Activated CD4-positive, alpha-beta T cell treated with anti-CD3 and anti-CD28 coated beads for 48 hours (primary cell): ENCODE measurements around the gene OR51B6.
A peak's percentile ranks its signal among the peaks of the same experiment; 100 is the strongest.

Experiments
- DNase-seq: peaks from one replicate; pipeline ENCODE4 v3.0.0-alpha.2; 2020

OR51B6 gene

DNA sequence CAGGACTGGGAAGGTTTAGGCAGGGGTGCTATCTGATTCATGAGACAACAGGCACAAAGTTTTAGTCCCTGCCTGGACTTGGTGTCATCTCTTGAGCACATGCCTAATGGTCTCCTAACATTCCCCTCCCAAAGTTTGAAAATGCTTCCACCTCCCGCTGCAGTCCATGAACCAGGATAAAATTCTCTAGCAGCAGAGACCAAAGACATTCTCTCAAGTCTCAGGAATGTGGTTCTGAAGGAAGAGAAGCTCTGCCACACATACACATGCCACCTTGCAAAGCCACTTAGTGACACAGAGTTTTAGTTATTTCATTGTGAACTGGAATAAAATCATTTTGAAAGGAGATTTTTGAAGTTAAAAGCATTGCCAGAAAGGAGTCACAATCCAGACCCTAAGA lies 15.5 kb downstream of the OR51B6 start:
- no peak for DNase-seq

DNA sequence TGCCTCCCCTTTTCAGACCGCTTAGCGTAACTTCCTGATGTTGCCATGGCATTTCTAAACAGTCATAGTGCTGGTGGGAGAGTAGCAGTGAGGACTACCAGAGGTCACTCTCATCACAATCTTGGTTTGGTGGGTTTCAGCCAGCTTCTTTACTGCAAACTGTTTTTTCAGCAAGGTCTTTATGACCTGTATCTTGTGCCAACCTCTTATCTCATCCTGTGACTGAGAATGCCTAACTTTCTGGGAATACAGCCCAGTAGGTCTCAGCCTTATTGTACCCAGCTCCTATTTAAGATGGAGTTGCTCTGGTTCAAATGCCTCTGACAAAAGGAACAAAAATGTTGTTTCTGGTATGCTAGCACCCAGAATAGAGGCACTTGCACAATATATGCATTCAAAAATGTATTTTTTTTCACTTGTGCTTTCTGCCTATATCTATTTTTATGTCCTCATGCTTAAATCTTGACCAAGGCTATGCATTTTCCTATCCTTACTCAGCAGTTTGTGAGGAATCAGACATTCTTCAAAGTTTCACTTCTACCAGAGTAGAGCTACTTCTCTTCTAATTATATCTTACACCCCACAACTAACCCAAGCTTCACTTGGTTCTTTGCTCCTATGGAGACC lies 16.3 kb downstream of the OR51B6 start:
- DNase-seq: no peak

DNA sequence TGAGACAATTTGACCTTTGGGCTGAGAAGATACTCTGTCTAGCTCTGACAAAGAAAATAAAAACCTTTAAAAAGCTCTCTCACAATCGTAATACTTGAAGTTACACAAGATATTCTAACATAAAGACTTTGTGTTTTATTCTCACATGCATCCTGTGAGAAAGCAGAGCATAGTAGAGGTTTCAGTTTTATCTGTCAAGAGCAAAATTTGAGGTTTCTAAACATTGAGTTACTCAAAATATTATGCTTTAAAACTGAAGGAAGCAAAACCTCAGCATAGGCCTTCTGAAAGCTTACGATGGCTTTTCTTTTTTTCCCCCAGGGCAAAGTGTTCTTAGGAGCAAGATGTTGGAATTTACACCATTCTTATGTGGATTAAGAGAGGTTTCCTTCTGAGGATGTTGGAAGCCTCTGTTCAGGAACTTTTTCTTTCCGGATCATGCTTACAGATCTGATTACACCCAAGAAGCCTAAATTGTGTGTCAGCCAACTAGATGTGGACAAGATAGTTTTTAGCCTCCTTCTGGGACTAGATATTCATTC lies 17.3 kb downstream of the OR51B6 start:
- DNase-seq: no peak

DNA sequence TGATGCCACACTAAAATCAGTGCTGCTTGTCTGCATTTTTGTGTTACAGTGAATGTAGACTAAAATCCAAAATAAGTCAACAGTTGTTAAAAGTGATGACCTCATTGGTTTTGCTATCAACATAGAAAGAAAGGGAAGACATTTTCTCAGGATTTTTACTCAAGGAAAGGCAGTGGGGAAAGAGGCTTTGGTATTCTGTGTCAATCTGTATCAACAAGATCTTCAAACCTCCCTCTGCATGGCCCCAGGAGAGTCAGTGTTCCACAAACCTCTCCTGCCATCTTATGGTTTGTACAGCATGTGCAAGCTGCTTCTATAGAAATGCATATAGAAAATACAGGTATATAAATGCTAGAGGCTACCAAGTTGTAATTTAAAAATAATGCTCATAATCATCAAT lies 18.5 kb downstream of the OR51B6 start:
- DNase-seq: no peak

DNA sequence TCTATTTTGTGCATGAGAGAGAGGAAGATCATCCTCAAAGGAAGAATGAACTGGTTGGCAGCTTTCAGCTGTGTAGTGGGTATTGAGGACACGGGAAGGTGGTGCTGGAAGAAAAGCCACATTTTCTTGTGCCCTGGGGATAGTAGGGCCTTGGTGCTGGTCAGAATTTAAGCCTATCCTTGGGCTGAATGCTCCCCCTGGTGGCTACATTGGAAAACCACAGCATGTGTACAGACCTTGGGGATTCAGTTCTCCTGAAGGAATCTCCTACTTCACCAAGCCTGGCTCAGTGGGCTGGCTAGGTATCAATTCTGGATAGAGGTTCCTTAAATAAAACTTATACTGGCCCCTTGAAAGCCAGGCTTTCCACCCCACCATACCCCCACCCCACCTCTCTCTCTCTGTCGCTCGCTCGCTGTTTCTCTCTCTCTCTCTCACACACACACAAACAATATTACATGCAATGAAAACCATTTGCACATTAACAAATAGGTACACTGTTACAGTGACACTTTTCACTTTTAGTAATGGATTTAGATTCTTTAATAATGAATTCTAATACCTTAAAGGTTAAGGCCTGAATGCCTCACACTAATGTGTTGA lies 29.5 kb downstream of the OR51B6 start:
- DNase-seq: peak; percentile 51

- no peak for DNase-seq
Measured at GRCh38 chr11:5383576-5383975, 32.3 kb downstream of the OR51B6 start, which contains the start of gene OR51M1. TSS of gene OR51M1 (plus strand) at chr11:5383812. CDS start at chr11:5389399, 5,587 bp downstream.

DNA sequence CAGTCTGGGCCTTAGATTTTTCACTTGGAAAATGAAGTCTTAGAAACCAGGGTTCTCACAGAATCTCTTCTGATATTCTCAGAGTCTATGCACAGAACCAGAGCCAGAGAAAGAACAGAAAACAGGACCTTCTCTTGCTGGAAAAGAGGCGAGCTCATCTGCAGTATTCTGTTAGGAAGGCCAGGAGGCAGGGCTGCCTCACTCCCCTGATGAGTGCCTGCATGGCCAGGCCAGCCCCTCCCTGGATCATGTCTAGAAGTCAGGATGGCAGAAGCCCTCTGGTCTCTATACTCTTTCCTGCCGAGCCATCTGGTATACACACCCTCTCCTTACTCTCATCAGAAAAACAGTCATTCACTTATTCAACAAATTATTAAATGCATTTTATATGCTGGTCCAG lies 33.0 kb downstream of the OR51B6 start:
- DNase-seq: no peak

GRCh38 chr11:5390210-5390609 lies 38.9 kb downstream of the OR51B6 start:
- DNase-seq: no peak

DNA sequence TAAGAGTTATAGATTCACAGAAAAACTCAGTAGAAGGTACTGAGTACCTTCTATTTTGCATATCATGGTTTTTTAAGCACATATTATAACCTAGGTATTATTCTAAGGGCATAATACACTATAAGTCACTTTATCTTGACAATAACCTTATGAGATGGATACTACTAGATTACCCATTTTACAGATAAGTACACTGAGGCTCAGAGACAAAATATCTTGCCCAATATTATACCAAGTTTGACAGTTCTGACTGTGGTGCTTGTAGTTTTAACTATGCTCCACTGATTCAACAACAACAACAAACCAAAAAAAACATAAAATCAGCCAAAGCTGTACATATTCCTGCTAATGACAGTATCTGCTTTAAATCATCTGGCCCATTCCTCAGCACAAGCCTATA lies 42.8 kb downstream of the OR51B6 start:
- no peak for DNase-seq

DNA sequence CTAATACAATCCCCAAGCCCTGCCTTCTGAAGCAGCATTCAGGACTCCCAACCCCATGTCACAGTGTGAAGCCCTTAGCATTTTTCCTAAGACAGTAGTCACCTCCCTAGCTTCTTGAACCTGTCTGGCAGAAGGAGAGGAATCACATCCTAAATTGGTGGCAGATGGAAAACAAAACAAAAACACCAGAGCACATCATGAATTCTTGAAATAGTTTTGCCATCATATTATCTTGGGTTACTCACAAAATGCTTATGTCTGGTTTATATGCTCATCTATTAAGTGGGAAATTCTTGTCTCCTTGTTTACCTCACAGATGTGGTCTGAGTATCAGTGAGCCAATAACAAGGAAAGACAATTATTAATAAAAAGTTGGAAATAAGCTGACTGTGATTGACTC lies 47.6 kb downstream of the OR51B6 start:
- DNase-seq: no peak
